Mammary epithelial cell (primary cell): Measurements from ENCODE around the gene ACSL3.

ENCODE experiments used
- EZH2 ChIP-seq: IDR thresholded peaks from 2 replicates; pipeline ENCODE4 v1.6.1; 2012; ENCODE audit warnings: low read length, inconsistent platforms, borderline replicate concordance
- TF ChIP-seq, protein P1 (sequence below), 2 donors: IDR thresholded peaks in 1 of 2; conservative IDR thresholded peaks in 1 of 2; 2 replicates each; pipeline ENCODE4 v1.5.1; 2011 to 2012; ENCODE audit warnings: inconsistent platforms in 2 of 2, low read length in 2 of 2, mild to moderate bottlenecking in 2 of 2, control low read depth in 1 of 2, low read depth in 1 of 2; ENCODE audit not compliant: insufficient read depth in 1 of 2; ENCODE audit errors: extremely low read depth in 1 of 2

DNA sequence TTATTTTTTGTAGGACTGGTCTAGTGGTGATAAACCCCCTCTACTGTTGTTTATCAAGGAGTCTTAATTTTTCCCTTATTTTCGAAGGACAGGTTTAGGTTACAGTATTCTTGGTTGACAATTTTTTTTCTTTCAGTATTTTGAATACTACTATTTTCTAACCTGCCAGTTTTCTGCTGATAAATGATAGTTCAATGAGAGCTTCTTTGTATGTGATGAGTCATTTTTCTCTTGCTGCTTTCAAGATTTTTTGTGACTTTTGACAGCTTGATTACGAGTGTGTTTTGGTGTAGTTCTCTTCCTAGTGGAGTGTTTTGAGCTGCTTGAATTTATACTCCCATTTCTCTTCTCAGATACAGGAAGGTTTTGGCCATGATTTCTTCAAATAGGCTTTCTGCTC lies 77.5 kb downstream of the ACSL3 start:
- TF ChIP-seq, protein P1, sequence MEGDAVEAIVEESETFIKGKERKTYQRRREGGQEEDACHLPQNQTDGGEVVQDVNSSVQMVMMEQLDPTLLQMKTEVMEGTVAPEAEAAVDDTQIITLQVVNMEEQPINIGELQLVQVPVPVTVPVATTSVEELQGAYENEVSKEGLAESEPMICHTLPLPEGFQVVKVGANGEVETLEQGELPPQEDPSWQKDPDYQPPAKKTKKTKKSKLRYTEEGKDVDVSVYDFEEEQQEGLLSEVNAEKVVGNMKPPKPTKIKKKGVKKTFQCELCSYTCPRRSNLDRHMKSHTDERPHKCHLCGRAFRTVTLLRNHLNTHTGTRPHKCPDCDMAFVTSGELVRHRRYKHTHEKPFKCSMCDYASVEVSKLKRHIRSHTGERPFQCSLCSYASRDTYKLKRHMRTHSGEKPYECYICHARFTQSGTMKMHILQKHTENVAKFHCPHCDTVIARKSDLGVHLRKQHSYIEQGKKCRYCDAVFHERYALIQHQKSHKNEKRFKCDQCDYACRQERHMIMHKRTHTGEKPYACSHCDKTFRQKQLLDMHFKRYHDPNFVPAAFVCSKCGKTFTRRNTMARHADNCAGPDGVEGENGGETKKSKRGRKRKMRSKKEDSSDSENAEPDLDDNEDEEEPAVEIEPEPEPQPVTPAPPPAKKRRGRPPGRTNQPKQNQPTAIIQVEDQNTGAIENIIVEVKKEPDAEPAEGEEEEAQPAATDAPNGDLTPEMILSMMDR (conservative IDR thresholded peaks at IDR 0.05 in 1 of 2, IDR thresholded peaks at IDR 0.05 in 1 of 2; ENCODE audit: extremely low read depth in 1 of 2, insufficient read depth in 1 of 2, low read depth in 1 of 2, low read length in 2 of 2): no peak
- TF ChIP-seq EZH2: no peak
